Ascending aorta (tissue), 2 donors: ENCODE data around the gene RASD1. TPM values are rescaled to one million over a fixed set of nuclear protein-coding genes. Genes with fewer than 3 reads are reported as not detected.

Source experiments
- DNase-seq, 2 donors: peaks; one replicate each; pipeline ENCODE4 v3.0.0-alpha.2; 2019; ENCODE audit warnings: low spot score in 2 of 2
- H3K27ac ChIP-seq, 2 donors: fragments of 200-600 bp; sonication (generic); one replicate each; pipeline ENCODE4 v1.5.1; 2016 to 2017; ENCODE audit warnings: mild to moderate bottlenecking in 1 of 2
- H3K27me3 ChIP-seq: fragments of 200-600 bp; sonication (generic); one replicate; pipeline ENCODE4 v1.5.1; 2017
- H3K36me3 ChIP-seq, 2 donors: fragments of 200-600 bp; sonication (generic); one replicate each; pipeline ENCODE4 v1.5.1; 2016
- H3K4me1 ChIP-seq, 2 donors: fragments of 200-600 bp; sonication (generic); one replicate each; pipeline ENCODE4 v1.5.1; 2016 to 2017; ENCODE audit warnings: mild to moderate bottlenecking in 1 of 2
- H3K4me3 ChIP-seq, 2 donors: fragments of 200-600 bp; sonication (generic); one replicate each; pipeline ENCODE4 v1.5.1; 2016 to 2017; ENCODE audit warnings: mild to moderate bottlenecking in 1 of 2
- H3K9me3 ChIP-seq, 2 donors: fragments of 200-600 bp; sonication (generic); one replicate each; pipeline ENCODE4 v1.5.1; 2016
- CTCF ChIP-seq, 3 experiments: fragments of 200-600 bp in 2 of 3; fragments of 450-650 bp in 1 of 3; sonication (generic) in 2 of 3; IDR thresholded peaks; one replicate each; pipeline ENCODE4 v1.5.1; 2016 to 2019; ENCODE audit warnings: antibody characterized with exemption in 3 of 3, mild to moderate bottlenecking in 1 of 3, moderate library complexity in 1 of 3
- intact Hi-C: fragments of 100-400 bp; cut with DNase I; formaldehyde crosslinking; loops from one replicate; pipeline ENCODE4 v1.15.1; 2023
- total RNA-seq: library from RNA; depleted of rRNA; stranded (reverse); fragments of >200 nt; gene quantifications from one replicate; pipeline ENCODE4 v1.1.0, GENCODE V29; 2016

The RASD1 gene
- total RNA-seq, 1 donor from 2014 or later, result 293 TPM

- Histone ChIP-seq H3K36me3 (peaks cover 17 to 21% of the 10 kb centered on the region in 2 donors), H3K4me3 (no peak overlapping the region)
- intact Hi-C loops, result loop anchor here (10.0 kb wide), 1 partner anchor 541 kb away; the partner anchor contains the start of genes ATPAF2 and GID4
Observed at GRCh38 chr17:17493986-17494466, 2.2 kb downstream of the RASD1 start.

GRCh38 chr17:17493249-17493985, 2.8 kb downstream of the RASD1 start:
- DNase-seq, result no peak
- Histone ChIP-seq H3K27me3 (no peaks in the 10 kb centered on the region), H3K9me3 (no peaks in the 10 kb centered on the region), H3K4me3 (no peak overlapping the region), H3K36me3 (peaks cover 17 to 23% of the 10 kb centered on the region in 2 donors), H3K27ac (no peak overlapping the region), H3K4me1 (peaks cover 6 to 9% of the 10 kb centered on the region in 2 donors)
- no peak for TF ChIP-seq CTCF (IDR thresholded peaks at IDR 0.05)
- intact Hi-C loops, result loop anchor here (10.0 kb wide), 1 partner anchor 541 kb away; the partner anchor contains the start of genes ATPAF2 and GID4

More at GRCh38 chr17:17493986-17494466, 2.2 kb downstream of the RASD1 start:
- H3K4me1 ChIP-seq, result peaks cover 6 to 9% of the 10 kb centered on the region in 2 donors
- no peak for TF ChIP-seq CTCF (IDR thresholded peaks at IDR 0.05)
- no peak overlapping the region for H3K27ac ChIP-seq
- H3K27me3 ChIP-seq, result no peaks in the 10 kb centered on the region
- no peak for DNase-seq
- no peaks in the 10 kb centered on the region for H3K9me3 ChIP-seq

- Histone ChIP-seq H3K9me3 (no peaks in the 10 kb centered on the region), H3K4me1 (peaks cover 6 to 9% of the 10 kb centered on the region in 2 donors), H3K36me3 (peaks cover 18 to 27% of the 10 kb centered on the region in 2 donors), H3K27me3 (no peaks in the 10 kb centered on the region), H3K27ac (no peak overlapping the region), H3K4me3 (no peak overlapping the region)
- no peak for TF ChIP-seq CTCF (IDR thresholded peaks at IDR 0.05)
- intact Hi-C loops, result loop anchor here (10.0 kb wide), 1 partner anchor 542 kb away; the partner anchor contains the start of genes ATPAF2 and GID4
- DNase-seq, result no peak
Observed at GRCh38 chr17:17492571-17492970, 3.6 kb downstream of the RASD1 start.

- intact Hi-C loops, result loop anchor here (10.0 kb wide), 1 partner anchor 543 kb away; the partner anchor contains the start of genes ATPAF2 and GID4
- no peaks in the 10 kb centered on the region for H3K27me3 ChIP-seq
- no peak overlapping the region for H3K27ac ChIP-seq
- no peaks in the 10 kb centered on the region for H3K9me3 ChIP-seq
- H3K36me3 ChIP-seq, result peaks cover 22 to 31% of the 10 kb centered on the region in 2 donors
- H3K4me3 ChIP-seq, result no peak overlapping the region
- no peak for DNase-seq
- peaks cover 6 to 9% of the 10 kb centered on the region in 2 donors for H3K4me1 ChIP-seq
- no peak for TF ChIP-seq CTCF (IDR thresholded peaks at IDR 0.05)
Observed at GRCh38 chr17:17492085-17492484, 4.1 kb downstream of the RASD1 start.

- no peak for DNase-seq
- no peak for TF ChIP-seq CTCF (IDR thresholded peaks at IDR 0.05)
- H3K4me3 ChIP-seq, result no peak overlapping the region
- H3K27ac ChIP-seq, result no peak overlapping the region
- peaks cover 22 to 32% of the 10 kb centered on the region in 2 donors for H3K36me3 ChIP-seq
- H3K27me3 ChIP-seq, result no peaks in the 10 kb centered on the region
- no peaks in the 10 kb centered on the region for H3K9me3 ChIP-seq
- intact Hi-C loops, result loop anchor here (10.0 kb wide), 1 partner anchor 543 kb away; the partner anchor contains the start of genes ATPAF2 and GID4
- H3K4me1 ChIP-seq, result peaks cover 3 to 9% of the 10 kb centered on the region in 2 donors
Observed at GRCh38 chr17:17491546-17491988, 4.6 kb downstream of the RASD1 start.
